ENCODE results near the gene DNAJB6. TPM values are rescaled to one million over a fixed set of nuclear protein-coding genes. Genes with fewer than 3 reads are reported as not detected.

DNAJB6 gene
- total RNA-seq, 1 experiment from 2014 or later = 137 TPM

DNA sequence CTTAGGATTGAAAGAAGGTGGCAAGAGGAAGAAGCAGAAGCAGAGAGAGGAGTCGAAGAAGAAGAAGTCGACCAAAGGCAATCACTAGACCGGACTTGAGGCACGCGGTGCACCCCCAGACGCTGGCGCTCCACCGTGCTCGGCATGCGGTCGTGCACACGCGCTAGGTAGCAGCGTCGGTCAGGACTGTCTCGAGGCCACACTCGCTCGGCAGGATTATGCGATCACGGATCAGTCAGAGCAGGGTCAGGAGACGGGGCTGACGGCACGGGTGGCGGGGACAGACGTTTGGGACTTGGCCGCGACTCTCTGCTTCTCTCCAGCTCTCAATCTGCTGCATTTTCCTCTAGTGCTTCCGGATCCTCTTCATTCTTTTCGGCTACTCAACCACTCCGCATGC, 79.2 kb downstream of the DNAJB6 start:
- H3K4me3 Mint-ChIP-seq (ENCODE audit: low read depth, unreplicated experiment) = no peak overlapping the region

DNA sequence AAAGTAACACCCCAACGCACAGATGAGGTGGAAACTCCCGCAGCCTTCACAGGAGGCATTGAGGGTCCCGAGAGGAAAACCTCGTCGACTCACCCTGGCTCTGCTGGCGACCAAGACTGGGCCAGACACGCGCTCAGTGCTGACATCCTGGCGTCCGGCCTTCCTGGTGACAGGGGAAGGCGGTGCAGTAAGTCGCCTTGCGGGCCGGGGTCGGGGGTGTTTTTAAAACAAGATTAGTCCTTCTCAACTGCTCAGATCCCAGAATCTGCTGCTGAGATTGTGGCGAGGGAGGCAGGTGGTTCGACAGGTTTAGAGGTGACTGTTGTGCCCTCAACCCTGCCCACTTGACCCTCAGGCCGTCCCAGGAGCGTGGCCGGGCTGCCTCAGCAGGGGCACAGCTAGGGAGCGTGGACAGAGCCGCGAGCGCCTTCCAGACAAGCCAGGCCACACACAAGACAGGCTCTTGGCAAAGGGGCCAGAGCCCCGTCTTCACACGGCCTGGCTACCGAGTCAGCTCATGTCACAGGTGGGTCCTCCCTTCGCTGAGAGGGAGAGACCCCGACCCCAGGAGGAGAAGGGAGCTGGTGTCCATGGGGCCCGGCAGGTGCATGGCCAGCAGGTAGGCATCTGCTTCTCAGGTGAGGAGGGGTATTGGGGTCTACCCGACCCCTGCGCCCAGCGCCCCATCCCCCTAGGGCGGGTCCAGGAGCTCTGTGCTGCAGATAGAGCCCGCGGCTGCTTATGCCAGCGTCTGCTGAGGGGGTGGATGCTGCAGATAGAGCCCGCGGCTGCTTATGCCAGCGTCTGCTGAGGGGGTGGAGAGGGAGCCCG, 81.6 kb downstream of the DNAJB6 start:
- TF ChIP-seq, protein P1, sequence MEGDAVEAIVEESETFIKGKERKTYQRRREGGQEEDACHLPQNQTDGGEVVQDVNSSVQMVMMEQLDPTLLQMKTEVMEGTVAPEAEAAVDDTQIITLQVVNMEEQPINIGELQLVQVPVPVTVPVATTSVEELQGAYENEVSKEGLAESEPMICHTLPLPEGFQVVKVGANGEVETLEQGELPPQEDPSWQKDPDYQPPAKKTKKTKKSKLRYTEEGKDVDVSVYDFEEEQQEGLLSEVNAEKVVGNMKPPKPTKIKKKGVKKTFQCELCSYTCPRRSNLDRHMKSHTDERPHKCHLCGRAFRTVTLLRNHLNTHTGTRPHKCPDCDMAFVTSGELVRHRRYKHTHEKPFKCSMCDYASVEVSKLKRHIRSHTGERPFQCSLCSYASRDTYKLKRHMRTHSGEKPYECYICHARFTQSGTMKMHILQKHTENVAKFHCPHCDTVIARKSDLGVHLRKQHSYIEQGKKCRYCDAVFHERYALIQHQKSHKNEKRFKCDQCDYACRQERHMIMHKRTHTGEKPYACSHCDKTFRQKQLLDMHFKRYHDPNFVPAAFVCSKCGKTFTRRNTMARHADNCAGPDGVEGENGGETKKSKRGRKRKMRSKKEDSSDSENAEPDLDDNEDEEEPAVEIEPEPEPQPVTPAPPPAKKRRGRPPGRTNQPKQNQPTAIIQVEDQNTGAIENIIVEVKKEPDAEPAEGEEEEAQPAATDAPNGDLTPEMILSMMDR (IDR thresholded peaks at IDR 0.05; ENCODE audit: unreplicated experiment) = no peak
- Mint-ChIP-seq H3K9me3 (ENCODE audit: low read depth, unreplicated experiment) (no peaks in the 10 kb centered on the region), H3K4me1 (ENCODE audit: low read depth, unreplicated experiment) (no peaks in the 10 kb centered on the region), H3K27ac (ENCODE audit: unreplicated experiment) (no peak overlapping the region), H3K27me3 (ENCODE audit: unreplicated experiment) (no peaks in the 10 kb centered on the region), H3K4me3 (ENCODE audit: low read depth, unreplicated experiment) (no peak overlapping the region), H3K36me3 (ENCODE audit: insufficient read depth, unreplicated experiment) (peaks cover 38% of the 10 kb centered on the region)
- intact Hi-C loops (cut with micrococcal nuclease; ENCODE audit: unreplicated experiment) = no loop called here
- CTCF ChIA-PET = no interaction called here
- DNase-seq = no peak
- no TSS peak for BruUV-seq (replicated peaks)

More for the DNA sequence above, 79.2 kb downstream of the DNAJB6 start:
- TF ChIP-seq, protein P1 (IDR thresholded peaks at IDR 0.05; ENCODE audit: unreplicated experiment) = no peak
- Mint-ChIP-seq H3K36me3 (ENCODE audit: insufficient read depth, unreplicated experiment) (peaks cover 33% of the 10 kb centered on the region), H3K27me3 (ENCODE audit: unreplicated experiment) (no peaks in the 10 kb centered on the region), H3K27ac (ENCODE audit: unreplicated experiment) (no peak overlapping the region), H3K9me3 (ENCODE audit: low read depth, unreplicated experiment) (no peaks in the 10 kb centered on the region), H3K4me1 (ENCODE audit: low read depth, unreplicated experiment) (no peaks in the 10 kb centered on the region)
- intact Hi-C loops (cut with micrococcal nuclease; ENCODE audit: unreplicated experiment) = no loop called here
- BruUV-seq (replicated peaks) = no TSS peak
- CTCF ChIA-PET = no interaction called here
- DNase-seq = no peak

DNA sequence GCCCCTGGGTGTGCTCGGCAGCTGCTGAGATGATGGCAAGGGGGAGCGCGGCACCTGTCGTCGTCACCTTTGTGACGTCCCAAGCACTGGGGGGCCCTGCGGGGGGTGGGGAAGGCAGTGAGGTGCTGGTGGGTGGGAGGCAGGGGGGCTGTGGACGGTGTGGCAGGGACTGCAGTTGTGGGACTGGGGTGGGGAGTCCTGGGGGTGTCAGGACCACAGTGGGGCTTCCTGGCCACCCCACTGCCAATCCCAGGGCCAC, 82.2 kb downstream of the DNAJB6 start:
- no peak overlapping the region for H3K27ac Mint-ChIP-seq (ENCODE audit: unreplicated experiment)
- no TSS peak for BruUV-seq (replicated peaks)
- H3K27me3 Mint-ChIP-seq (ENCODE audit: unreplicated experiment) = no peaks in the 10 kb centered on the region
- H3K36me3 Mint-ChIP-seq (ENCODE audit: insufficient read depth, unreplicated experiment) = peaks cover 36% of the 10 kb centered on the region
- no peak for DNase-seq
- intact Hi-C loops (cut with micrococcal nuclease; ENCODE audit: unreplicated experiment) = no loop called here
- H3K9me3 Mint-ChIP-seq (ENCODE audit: low read depth, unreplicated experiment) = no peaks in the 10 kb centered on the region
- TF ChIP-seq, protein P1 (IDR thresholded peaks at IDR 0.05; ENCODE audit: unreplicated experiment) = no peak
- H3K4me1 Mint-ChIP-seq (ENCODE audit: low read depth, unreplicated experiment) = no peaks in the 10 kb centered on the region
- CTCF ChIA-PET = no interaction called here
- no peak overlapping the region for H3K4me3 Mint-ChIP-seq (ENCODE audit: low read depth, unreplicated experiment)

DNA sequence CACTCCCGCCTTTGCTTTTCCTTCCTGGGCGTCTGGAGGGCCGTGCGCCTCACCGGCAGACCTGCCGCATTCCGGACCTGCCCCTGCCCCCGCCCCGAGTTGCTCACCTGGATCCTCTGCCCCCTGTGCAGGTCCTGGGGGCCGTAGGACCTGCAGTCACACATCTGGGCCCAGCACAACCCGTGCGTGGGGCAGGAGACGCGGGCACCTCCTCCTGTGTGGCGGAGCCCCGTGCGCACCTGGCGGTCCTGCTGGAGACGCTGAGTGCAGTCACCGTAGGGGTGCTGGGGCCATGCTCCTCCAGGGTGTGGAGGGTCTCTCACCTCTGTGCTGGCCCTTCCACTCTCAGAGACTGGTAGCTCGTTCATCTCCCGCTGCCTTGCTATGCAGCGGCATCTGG, 85.5 kb downstream of the DNAJB6 start:
- TF ChIP-seq, protein P1 (IDR thresholded peaks at IDR 0.05; ENCODE audit: unreplicated experiment) = no peak
- no peaks in the 10 kb centered on the region for H3K27me3 Mint-ChIP-seq (ENCODE audit: unreplicated experiment)
- H3K4me3 Mint-ChIP-seq (ENCODE audit: low read depth, unreplicated experiment) = no peak overlapping the region
- H3K36me3 Mint-ChIP-seq (ENCODE audit: insufficient read depth, unreplicated experiment) = peaks cover 24% of the 10 kb centered on the region
- no peak for DNase-seq
- BruUV-seq (replicated peaks) = no TSS peak
- CTCF ChIA-PET = no interaction called here
- intact Hi-C loops (cut with micrococcal nuclease; ENCODE audit: unreplicated experiment) = no loop called here
- no peaks in the 10 kb centered on the region for H3K9me3 Mint-ChIP-seq (ENCODE audit: low read depth, unreplicated experiment)
- H3K27ac Mint-ChIP-seq (ENCODE audit: unreplicated experiment) = no peak overlapping the region
- no peaks in the 10 kb centered on the region for H3K4me1 Mint-ChIP-seq (ENCODE audit: low read depth, unreplicated experiment)

All from Calu3 (cell line).